Tibial artery (tissue), 4 donors: Measurements from ENCODE around the gene PCDH12.
A peak's percentile ranks its signal among the peaks of the same experiment; 100 is the strongest.

Experiments
- DNase-seq, 2 donors: peaks; one replicate each; pipeline ENCODE4 v3.0.0-alpha.2; 2019
- H3K27ac ChIP-seq, 2 donors: fragments of 200-600 bp; sonication (generic) in 1 of 2; 1 replicate in 1 of 2; 2 replicates in 1 of 2; pipeline ENCODE4 v1.5.1; 2018 to 2019; ENCODE audit warnings: mild to moderate bottlenecking in 1 of 2
- H3K27me3 ChIP-seq, 2 donors: fragments of 200-600 bp; sonication (generic) in 1 of 2; one replicate each; pipeline versions ENCODE4 v1.5.1 to v1.6.0; 2016 to 2019
- H3K36me3 ChIP-seq, 3 donors: fragments of 200-600 bp; sonication (generic) in 2 of 3; one replicate each; pipeline ENCODE4 v1.5.1; 2016 to 2019; ENCODE audit warnings: mild to moderate bottlenecking in 2 of 3
- H3K4me1 ChIP-seq, 4 donors: fragments of 200-600 bp; sonication (generic) in 2 of 4; 1 replicate in 3 of 4; 2 replicates in 1 of 4; pipeline ENCODE4 v1.5.1; 2016 to 2019
- H3K4me3 ChIP-seq, 2 donors: fragments of 200-600 bp; sonication (generic) in 1 of 2; 1 replicate in 1 of 2; 2 replicates in 1 of 2; pipeline ENCODE4 v1.5.1; 2018 to 2019; ENCODE audit warnings: mild to moderate bottlenecking in 2 of 2
- H3K9me3 ChIP-seq, 3 donors: fragments of 200-600 bp; sonication (generic) in 1 of 3; one replicate each; pipeline ENCODE4 v1.5.1; 2016 to 2019
- intact Hi-C: fragments of 100-400 bp; cut with DNase I; formaldehyde crosslinking; loops from one replicate; pipeline ENCODE4 v1.15.0; 2023; ENCODE audit warnings: low total_unique reads
- TF ChIP-seq, protein P1 (sequence below), 2 experiments: fragments of 200-600 bp in 1 of 2; fragments of 450-650 bp in 1 of 2; IDR thresholded peaks; one replicate each; pipeline ENCODE4 v1.5.1; 2017 to 2019; ENCODE audit warnings: antibody characterized with exemption in 2 of 2, mild to moderate bottlenecking in 1 of 2, moderate library complexity in 1 of 2

PCDH12 gene

DNA sequence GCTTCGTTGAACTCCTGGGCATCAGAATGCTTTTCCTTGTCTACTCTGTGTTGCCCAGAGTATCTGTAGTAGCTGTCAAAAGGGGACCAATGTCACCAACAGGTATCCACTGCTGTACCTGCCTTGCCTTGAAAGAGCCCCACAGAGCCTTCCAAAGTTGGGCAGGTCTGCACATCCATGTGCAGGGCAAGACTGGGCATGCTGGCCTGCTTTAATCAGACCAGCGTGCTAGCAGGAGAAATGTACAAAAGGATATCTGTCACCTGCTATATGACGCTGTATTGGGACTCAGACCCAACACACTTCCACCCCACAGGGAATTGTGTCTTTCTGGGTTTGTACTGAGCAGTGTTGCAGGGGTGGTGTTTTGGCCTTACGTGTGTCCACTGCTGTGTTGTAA is 22.5 kb downstream of the PCDH12 start:
- TF ChIP-seq, protein P1, sequence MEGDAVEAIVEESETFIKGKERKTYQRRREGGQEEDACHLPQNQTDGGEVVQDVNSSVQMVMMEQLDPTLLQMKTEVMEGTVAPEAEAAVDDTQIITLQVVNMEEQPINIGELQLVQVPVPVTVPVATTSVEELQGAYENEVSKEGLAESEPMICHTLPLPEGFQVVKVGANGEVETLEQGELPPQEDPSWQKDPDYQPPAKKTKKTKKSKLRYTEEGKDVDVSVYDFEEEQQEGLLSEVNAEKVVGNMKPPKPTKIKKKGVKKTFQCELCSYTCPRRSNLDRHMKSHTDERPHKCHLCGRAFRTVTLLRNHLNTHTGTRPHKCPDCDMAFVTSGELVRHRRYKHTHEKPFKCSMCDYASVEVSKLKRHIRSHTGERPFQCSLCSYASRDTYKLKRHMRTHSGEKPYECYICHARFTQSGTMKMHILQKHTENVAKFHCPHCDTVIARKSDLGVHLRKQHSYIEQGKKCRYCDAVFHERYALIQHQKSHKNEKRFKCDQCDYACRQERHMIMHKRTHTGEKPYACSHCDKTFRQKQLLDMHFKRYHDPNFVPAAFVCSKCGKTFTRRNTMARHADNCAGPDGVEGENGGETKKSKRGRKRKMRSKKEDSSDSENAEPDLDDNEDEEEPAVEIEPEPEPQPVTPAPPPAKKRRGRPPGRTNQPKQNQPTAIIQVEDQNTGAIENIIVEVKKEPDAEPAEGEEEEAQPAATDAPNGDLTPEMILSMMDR (IDR thresholded peaks at IDR 0.05), result no peak
- Histone ChIP-seq H3K27ac (peak overlapping the region in 1 of 2 donors; percentile 63), H3K36me3 (peaks cover 41 to 94% (median 86%) of the 10 kb centered on the region in 3 donors), H3K27me3 (no peaks in the 10 kb centered on the region), H3K4me3 (no peak overlapping the region), H3K9me3 (no peaks in the 10 kb centered on the region), H3K4me1 (peaks cover 0 to 17% (median 8%) of the 10 kb centered on the region in 4 donors)
- intact Hi-C loops, result no loop called here
- no peak for DNase-seq

- intact Hi-C loops, result no loop called here
- H3K27me3 ChIP-seq, result no peaks in the 10 kb centered on the region
- no peak overlapping the region for H3K4me3 ChIP-seq
- peaks cover 0 to 16% (median 8%) of the 10 kb centered on the region in 4 donors for H3K4me1 ChIP-seq
- TF ChIP-seq, protein P1 (IDR thresholded peaks at IDR 0.05), result no peak
- peak; percentile 59 to 86 for DNase-seq
- H3K9me3 ChIP-seq, result no peaks in the 10 kb centered on the region
- H3K27ac ChIP-seq, result peak overlapping the region; percentile 37 to 63
- H3K36me3 ChIP-seq, result peaks cover 54 to 97% (median 92%) of the 10 kb centered on the region in 3 donors
These were observed 23.7 kb downstream of the PCDH12 start for GRCh38 chr5:141934099-141934844.

- Histone ChIP-seq H3K4me1 (peaks cover 0 to 16% (median 8%) of the 10 kb centered on the region in 4 donors), H3K36me3 (peaks cover 56 to 98% (median 92%) of the 10 kb centered on the region in 3 donors), H3K27me3 (no peaks in the 10 kb centered on the region), H3K4me3 (no peak overlapping the region), H3K27ac (no peak overlapping the region), H3K9me3 (no peaks in the 10 kb centered on the region)
- intact Hi-C loops, result no loop called here
- no peak for DNase-seq
- TF ChIP-seq, protein P1 (IDR thresholded peaks at IDR 0.05), result no peak
These were observed 24.9 kb downstream of the PCDH12 start for GRCh38 chr5:141933151-141933550.

- Histone ChIP-seq H3K27me3 (no peaks in the 10 kb centered on the region), H3K4me3 (no peak overlapping the region), H3K9me3 (no peaks in the 10 kb centered on the region), H3K4me1 (peaks cover 0 to 16% (median 8%) of the 10 kb centered on the region in 4 donors), H3K36me3 (peaks cover 59 to 98% (median 94%) of the 10 kb centered on the region in 3 donors), H3K27ac (no peak overlapping the region)
- TF ChIP-seq, protein P1 (IDR thresholded peaks at IDR 0.05), result no peak
- intact Hi-C loops, result no loop called here
- DNase-seq, result no peak
These were observed 26.3 kb downstream of the PCDH12 start for GRCh38 chr5:141931694-141932093.

DNA sequence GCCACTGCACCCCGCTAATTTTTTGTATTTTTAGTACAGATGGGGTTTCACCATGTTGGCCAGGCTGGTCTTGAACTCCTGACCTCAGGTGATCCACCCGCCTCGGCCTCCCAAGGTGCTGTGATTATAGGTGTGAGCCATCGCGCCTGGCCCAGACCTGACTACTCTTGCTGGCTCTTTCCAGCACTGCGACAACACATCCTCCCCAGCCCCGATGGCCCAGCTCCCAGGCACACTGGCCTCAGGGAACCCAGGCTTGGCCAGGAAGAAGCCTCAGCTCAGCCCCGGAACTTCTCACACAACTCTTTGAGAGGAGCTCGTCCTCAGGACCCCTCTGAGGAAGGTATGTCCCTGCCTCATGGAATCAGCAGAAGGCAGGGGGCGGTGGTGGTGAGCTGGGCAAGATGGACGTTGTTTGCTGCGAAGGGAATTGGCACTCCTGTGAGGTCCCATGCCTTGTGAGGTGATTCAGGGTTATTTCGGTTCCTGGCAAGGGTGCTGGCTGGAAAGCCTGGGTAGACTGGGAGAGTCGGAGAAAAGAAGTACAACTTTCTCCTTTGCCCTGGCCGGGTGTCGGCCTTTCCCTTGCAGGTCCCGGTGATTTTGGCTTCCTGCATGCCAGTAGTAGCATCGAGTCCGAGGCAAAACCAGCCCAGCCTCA is 28.5 kb downstream of the PCDH12 start:
- no peak overlapping the region for H3K4me3 ChIP-seq
- DNase-seq, result peak in 1 of 2 donors; percentile 58
- no peak overlapping the region for H3K27ac ChIP-seq

More for the DNA sequence above, 28.5 kb downstream of the PCDH12 start:
- Histone ChIP-seq H3K4me1 (peaks cover 0 to 11% (median 7%) of the 10 kb centered on the region in 4 donors), H3K9me3 (no peaks in the 10 kb centered on the region), H3K27me3 (no peaks in the 10 kb centered on the region), H3K36me3 (peaks cover 64 to 94% (median 90%) of the 10 kb centered on the region in 3 donors)
- intact Hi-C loops, result no loop called here
- TF ChIP-seq, protein P1 (IDR thresholded peaks at IDR 0.05), result no peak
